Measurements from ENCODE around the gene RAD51B.

DNA sequence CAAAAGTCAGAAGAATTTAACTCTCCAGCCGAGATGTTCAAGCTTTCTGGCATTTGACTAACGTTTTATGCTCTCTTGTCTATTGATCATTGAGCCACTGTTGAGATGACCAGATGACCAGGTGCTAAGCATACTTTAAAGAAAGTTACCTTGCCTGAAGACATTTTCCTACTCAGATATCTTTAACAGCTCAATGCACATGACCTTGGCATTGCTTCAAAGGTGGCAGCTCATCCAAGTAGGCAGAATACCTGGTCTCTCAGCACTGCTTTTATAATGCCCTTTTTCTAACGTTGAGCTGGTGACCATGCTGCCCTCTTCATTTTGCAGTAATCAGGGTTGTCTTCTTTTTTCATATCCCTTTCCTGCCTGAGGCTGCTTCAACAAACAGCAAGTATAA is 358.1 kb downstream of the RAD51B start:
- TF ChIP-seq, protein P1, sequence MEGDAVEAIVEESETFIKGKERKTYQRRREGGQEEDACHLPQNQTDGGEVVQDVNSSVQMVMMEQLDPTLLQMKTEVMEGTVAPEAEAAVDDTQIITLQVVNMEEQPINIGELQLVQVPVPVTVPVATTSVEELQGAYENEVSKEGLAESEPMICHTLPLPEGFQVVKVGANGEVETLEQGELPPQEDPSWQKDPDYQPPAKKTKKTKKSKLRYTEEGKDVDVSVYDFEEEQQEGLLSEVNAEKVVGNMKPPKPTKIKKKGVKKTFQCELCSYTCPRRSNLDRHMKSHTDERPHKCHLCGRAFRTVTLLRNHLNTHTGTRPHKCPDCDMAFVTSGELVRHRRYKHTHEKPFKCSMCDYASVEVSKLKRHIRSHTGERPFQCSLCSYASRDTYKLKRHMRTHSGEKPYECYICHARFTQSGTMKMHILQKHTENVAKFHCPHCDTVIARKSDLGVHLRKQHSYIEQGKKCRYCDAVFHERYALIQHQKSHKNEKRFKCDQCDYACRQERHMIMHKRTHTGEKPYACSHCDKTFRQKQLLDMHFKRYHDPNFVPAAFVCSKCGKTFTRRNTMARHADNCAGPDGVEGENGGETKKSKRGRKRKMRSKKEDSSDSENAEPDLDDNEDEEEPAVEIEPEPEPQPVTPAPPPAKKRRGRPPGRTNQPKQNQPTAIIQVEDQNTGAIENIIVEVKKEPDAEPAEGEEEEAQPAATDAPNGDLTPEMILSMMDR (IDR thresholded peaks at IDR 0.05) = no peak
- TF ChIP-seq POLR2A (IDR thresholded peaks at IDR 0.05) (no peak), POLR2AphosphoS5 (IDR thresholded peaks at IDR 0.05) (no peak), EP300 (IDR thresholded peaks at IDR 0.05) (no peak)
